Measurements from ENCODE around the gene LAMA5.

Gene LAMA5

DNA sequence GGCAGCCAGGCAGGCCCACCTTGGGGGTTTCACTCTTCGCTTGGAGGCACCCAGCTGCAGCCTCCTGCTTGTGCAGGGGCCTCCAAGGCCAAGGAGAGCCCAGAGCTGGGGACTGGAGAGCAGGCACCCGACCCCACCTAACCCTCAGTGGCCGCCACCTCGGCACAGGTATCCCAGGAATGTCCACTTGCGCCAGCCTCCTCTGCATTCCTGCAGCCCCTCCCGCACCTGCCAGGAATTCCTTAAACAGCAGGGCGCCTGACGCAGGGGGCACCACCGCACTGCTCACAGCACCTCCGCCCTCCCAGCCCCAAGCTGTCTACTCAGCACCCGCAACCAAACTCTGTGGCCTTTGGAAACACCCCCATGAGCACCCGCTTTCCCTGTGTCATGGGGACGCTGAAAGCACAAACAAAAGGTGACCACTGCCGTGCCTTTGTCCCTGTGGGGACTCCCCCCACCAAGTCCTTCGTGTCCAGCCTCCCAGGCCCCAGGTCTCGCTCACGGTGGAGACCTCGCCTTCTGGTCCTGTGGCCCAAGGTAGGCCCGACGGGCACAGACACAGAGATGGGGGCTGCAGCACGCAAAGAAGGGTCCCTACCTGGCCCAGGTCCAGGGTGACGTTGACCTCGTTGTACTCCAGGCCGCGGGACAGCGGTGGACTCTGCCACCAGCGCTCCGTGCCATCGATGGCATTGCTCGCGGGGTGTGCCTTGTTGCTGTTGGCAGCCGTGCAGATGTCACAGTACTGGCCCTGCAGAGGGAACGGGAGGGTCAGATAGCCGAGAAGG is 5.1 kb downstream of the LAMA5 start:
- DNase-seq (ENCODE audit: low spot score), result no peak
- TF ChIP-seq, protein P1, sequence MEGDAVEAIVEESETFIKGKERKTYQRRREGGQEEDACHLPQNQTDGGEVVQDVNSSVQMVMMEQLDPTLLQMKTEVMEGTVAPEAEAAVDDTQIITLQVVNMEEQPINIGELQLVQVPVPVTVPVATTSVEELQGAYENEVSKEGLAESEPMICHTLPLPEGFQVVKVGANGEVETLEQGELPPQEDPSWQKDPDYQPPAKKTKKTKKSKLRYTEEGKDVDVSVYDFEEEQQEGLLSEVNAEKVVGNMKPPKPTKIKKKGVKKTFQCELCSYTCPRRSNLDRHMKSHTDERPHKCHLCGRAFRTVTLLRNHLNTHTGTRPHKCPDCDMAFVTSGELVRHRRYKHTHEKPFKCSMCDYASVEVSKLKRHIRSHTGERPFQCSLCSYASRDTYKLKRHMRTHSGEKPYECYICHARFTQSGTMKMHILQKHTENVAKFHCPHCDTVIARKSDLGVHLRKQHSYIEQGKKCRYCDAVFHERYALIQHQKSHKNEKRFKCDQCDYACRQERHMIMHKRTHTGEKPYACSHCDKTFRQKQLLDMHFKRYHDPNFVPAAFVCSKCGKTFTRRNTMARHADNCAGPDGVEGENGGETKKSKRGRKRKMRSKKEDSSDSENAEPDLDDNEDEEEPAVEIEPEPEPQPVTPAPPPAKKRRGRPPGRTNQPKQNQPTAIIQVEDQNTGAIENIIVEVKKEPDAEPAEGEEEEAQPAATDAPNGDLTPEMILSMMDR (IDR thresholded peaks at IDR 0.05; ENCODE audit: extremely low read depth, missing control alignments), result no peak

DNA sequence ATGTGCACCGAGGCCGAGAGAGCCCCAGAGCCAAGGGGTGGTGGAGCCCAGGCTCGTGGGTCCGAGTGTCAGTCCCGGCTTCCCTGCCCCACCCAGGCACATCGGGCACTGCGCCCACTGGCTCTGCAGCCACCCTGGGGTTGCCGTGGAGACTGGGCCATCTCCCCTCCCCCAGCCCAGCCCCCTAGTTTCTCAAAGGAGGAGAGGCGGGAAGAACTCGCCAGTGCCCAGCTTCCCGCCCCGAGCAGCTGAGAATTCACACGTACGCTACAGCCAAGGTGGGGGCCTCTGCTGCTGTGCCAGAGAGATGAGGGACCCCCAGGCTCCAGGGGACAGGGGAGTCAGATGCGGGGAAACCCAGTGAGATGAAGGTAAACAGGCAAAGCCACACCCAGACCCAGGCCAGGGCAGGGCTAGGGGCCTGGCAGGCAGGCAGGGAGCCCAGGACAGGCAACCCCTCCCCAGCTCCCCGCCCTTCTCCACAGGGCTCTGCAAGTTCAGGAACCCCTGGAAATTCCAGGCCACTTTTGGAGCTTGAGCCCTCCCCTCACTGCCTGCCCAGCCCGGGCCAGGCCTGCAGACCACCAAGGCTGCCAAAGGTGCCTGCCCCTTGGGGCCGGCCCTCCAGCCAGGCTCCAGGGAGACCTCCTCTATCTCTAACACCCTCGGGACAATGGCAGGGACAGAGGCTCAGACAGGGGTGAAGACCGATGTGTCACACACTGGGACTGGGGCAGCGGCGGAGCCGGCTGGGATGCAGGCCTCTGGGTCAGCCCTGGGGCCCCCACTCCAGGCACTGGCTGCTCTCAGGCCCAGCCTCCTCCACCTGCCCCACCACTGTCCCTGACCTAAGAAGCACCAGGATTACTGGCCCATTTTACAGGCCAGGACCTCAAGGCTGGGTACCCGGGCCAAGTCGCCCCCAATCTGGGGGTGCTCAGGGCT is 6.0 kb downstream of the LAMA5 start:
- DNase-seq (ENCODE audit: low spot score), result no peak
- TF ChIP-seq, protein P1 (IDR thresholded peaks at IDR 0.05; ENCODE audit: extremely low read depth, missing control alignments), result no peak

DNA sequence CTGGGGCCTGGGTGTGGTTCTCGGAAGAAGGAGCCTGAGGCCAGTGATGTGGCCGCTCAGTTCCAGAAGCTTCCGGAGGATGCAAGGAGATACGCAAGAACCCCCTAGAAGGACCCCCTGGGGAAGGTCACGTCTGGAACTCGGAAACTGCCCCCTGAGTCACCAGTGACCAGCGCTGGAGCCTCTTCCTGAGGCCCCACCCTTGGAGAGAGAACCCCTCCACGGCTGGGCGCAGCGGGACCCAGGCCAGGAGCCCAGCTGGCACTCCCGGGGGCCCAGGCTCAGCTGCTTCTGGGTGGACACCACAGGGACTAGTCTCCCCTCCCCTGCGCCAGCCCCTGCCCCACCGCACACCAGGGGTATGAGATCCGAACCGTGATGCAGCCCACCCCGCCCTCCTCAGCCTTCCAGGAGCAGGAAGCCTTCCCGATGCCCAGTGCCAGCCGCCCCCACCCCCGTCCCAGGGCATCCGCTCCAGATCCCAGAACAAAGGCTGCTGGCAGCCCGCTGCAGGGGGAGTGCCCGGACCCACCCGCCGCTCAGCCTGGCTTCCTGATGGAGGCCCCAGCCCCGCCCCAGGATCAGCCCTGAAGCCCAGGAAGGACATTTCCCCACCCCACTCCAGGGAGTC is 7.5 kb downstream of the LAMA5 start:
- TF ChIP-seq, protein P1 (IDR thresholded peaks at IDR 0.05; ENCODE audit: extremely low read depth, missing control alignments), result no peak
- DNase-seq (ENCODE audit: low spot score), result no peak

DNA sequence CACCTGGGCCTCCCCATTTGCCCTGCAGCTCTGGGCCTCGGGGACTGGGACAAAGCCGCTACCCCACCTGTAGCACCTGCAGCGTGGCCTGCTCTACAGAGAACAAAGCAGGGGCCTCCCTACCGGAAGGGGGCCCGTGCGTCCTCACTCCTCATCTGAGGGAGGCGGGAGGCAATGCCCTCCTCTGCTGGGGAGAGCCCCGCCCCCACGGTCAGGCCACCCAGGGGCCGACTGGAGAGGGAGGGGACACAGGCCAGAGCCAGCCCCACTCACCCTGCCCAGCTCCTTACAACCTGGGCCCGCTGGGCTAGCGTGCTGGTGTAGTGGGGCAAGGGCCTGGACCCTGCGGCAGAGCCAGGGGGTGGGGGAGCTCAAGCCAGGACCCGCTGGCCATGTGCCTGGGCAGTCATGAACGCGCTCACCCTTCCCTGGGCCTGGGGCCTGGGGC is 8.0 kb downstream of the LAMA5 start:
- no peak for DNase-seq (ENCODE audit: low spot score)
- TF ChIP-seq, protein P1 (IDR thresholded peaks at IDR 0.05; ENCODE audit: extremely low read depth, missing control alignments), result no peak

DNA sequence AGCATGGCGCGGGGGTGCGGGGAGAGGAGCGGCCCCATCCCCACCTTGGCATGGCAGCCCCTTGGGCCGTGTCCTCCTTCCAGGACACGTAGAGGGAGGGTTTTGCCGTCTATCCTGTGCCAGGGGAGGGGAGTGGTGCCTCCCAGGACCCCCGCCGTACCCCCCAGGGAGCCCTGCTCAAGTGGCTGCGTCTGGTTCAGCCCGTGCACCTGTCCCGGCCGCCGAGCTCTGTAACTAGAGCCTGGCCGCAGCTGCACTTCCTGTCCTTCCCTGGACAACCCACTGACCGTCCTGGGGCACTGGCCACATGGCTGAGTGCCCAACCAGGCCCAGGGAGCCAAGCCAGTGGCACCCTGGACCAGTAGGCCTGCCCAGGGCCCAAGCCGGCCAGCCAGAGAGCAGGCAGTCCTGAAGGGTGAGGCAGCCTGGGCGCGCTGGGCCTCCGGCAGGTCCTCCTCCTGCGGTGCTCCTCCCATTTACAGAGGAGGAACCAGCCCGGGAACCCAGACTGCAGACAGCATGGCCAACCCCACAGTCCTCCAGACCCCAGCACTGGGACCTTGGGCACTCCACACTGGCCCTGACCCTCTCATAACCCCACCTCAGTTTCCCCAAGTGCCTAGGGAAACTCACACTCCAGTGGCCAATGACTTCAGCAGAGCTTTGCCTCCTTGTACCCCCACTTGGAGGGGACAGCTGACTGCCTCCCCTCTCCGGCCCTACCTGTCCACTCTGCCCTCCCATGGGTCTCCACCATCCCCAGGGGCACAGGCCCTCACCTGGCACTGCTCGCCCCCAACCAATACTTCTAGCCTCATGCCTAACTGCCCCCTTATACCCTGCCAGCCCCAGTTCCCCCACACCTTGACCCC is 8.7 kb downstream of the LAMA5 start:
- TF ChIP-seq, protein P1 (IDR thresholded peaks at IDR 0.05; ENCODE audit: extremely low read depth, missing control alignments), result no peak
- DNase-seq (ENCODE audit: low spot score), result no peak

DNA sequence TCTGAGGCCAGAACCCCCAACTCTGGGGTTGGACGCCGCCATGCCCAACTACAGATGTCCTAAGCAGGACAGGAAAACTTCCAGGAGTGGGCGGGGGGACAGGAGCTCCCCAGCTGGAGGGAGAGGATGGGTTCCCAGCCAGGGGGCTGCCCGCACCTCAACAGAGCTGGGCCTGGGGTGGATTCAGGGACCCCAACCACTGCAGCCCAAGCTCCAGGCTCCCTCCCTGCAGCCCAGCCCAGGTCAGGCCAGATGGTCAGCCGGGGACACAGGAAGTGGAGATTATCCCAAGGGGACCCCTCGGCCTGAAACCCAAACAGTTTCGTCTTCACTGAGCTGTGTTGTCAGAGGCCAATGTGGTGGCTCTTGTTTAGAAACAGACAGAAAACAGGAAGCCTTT is 9.4 kb downstream of the LAMA5 start:
- TF ChIP-seq, protein P1 (IDR thresholded peaks at IDR 0.05; ENCODE audit: extremely low read depth, missing control alignments), result no peak

More for the DNA sequence above, 9.4 kb downstream of the LAMA5 start:
- DNase-seq (ENCODE audit: low spot score), result no peak

Data from GM20000 (cell line).